Measurements from ENCODE around the gene NGEF.

Gene NGEF

GRCh38 chr2:232876161-232876977 is 136.7 kb downstream of the NGEF start:
- Histone ChIP-seq H3K4me3 (ENCODE audit: low read length) (no peak overlapping the region), H3K9me3 (ENCODE audit: low read length) (no peaks in the 10 kb centered on the region), H3K4me1 (ENCODE audit: insufficient read depth, low read length) (peaks cover 6% of the 10 kb centered on the region), H3K27me3 (ENCODE audit: insufficient read depth, low read length) (no peaks in the 10 kb centered on the region), H3K36me3 (ENCODE audit: insufficient read depth, low read length) (no peaks in the 10 kb centered on the region), H2AFZ (ENCODE audit: low read depth, low read length) (no peak overlapping the region)

GRCh38 chr2:232875256-232876121 is 137.6 kb downstream of the NGEF start:
- no peaks in the 10 kb centered on the region for H3K36me3 ChIP-seq (ENCODE audit: insufficient read depth, low read length)
- H3K27me3 ChIP-seq (ENCODE audit: insufficient read depth, low read length), result no peaks in the 10 kb centered on the region
- peaks cover 6% of the 10 kb centered on the region for H3K4me1 ChIP-seq (ENCODE audit: insufficient read depth, low read length)
- no peak overlapping the region for H2AFZ ChIP-seq (ENCODE audit: low read depth, low read length)
- no peaks in the 10 kb centered on the region for H3K9me3 ChIP-seq (ENCODE audit: low read length)
- no peak overlapping the region for H3K4me3 ChIP-seq (ENCODE audit: low read length)

GRCh38 chr2:232874677-232875223 is 138.3 kb downstream of the NGEF start:
- Histone ChIP-seq H3K9me3 (ENCODE audit: low read length) (no peaks in the 10 kb centered on the region), H3K4me3 (ENCODE audit: low read length) (no peak overlapping the region), H2AFZ (ENCODE audit: low read depth, low read length) (no peak overlapping the region), H3K27me3 (ENCODE audit: insufficient read depth, low read length) (no peaks in the 10 kb centered on the region), H3K36me3 (ENCODE audit: insufficient read depth, low read length) (no peaks in the 10 kb centered on the region), H3K4me1 (ENCODE audit: insufficient read depth, low read length) (peaks cover 6% of the 10 kb centered on the region)

GRCh38 chr2:232873909-232874641 is 139.0 kb downstream of the NGEF start:
- H3K36me3 ChIP-seq (ENCODE audit: insufficient read depth, low read length), result no peaks in the 10 kb centered on the region
- H3K27me3 ChIP-seq (ENCODE audit: insufficient read depth, low read length), result no peaks in the 10 kb centered on the region
- H3K4me1 ChIP-seq (ENCODE audit: insufficient read depth, low read length), result peaks cover 6% of the 10 kb centered on the region
- H2AFZ ChIP-seq (ENCODE audit: low read depth, low read length), result no peak overlapping the region
- H3K9me3 ChIP-seq (ENCODE audit: low read length), result no peaks in the 10 kb centered on the region
- no peak overlapping the region for H3K4me3 ChIP-seq (ENCODE audit: low read length)

- no peaks in the 10 kb centered on the region for H3K9me3 ChIP-seq (ENCODE audit: low read length)
Measured at GRCh38 chr2:232873292-232873908, 139.7 kb downstream of the NGEF start.

GRCh38 chr2:232872826-232873225 is 140.2 kb downstream of the NGEF start:
- H2AFZ ChIP-seq (ENCODE audit: low read depth, low read length), result no peak overlapping the region
- H3K4me1 ChIP-seq (ENCODE audit: insufficient read depth, low read length), result peaks cover 6% of the 10 kb centered on the region
- no peak overlapping the region for H3K4me3 ChIP-seq (ENCODE audit: low read length)
- no peaks in the 10 kb centered on the region for H3K36me3 ChIP-seq (ENCODE audit: insufficient read depth, low read length)
- no peaks in the 10 kb centered on the region for H3K9me3 ChIP-seq (ENCODE audit: low read length)
- H3K27me3 ChIP-seq (ENCODE audit: insufficient read depth, low read length), result no peaks in the 10 kb centered on the region

More at GRCh38 chr2:232873292-232873908, 139.7 kb downstream of the NGEF start:
- H3K27me3 ChIP-seq (ENCODE audit: insufficient read depth, low read length), result no peaks in the 10 kb centered on the region
- no peak overlapping the region for H2AFZ ChIP-seq (ENCODE audit: low read depth, low read length)
- no peaks in the 10 kb centered on the region for H3K36me3 ChIP-seq (ENCODE audit: insufficient read depth, low read length)
- peaks cover 6% of the 10 kb centered on the region for H3K4me1 ChIP-seq (ENCODE audit: insufficient read depth, low read length)
- no peak overlapping the region for H3K4me3 ChIP-seq (ENCODE audit: low read length)

- Histone ChIP-seq H3K36me3 (ENCODE audit: insufficient read depth, low read length) (no peaks in the 10 kb centered on the region), H3K9me3 (ENCODE audit: low read length) (no peaks in the 10 kb centered on the region), H2AFZ (ENCODE audit: low read depth, low read length) (no peak overlapping the region), H3K27me3 (ENCODE audit: insufficient read depth, low read length) (no peaks in the 10 kb centered on the region), H3K4me1 (ENCODE audit: insufficient read depth, low read length) (peaks cover 6% of the 10 kb centered on the region), H3K4me3 (ENCODE audit: low read length) (no peak overlapping the region)
Measured at GRCh38 chr2:232871835-232872736, 141.0 kb downstream of the NGEF start.

- H3K4me3 ChIP-seq (ENCODE audit: low read length), result no peak overlapping the region
- no peaks in the 10 kb centered on the region for H3K36me3 ChIP-seq (ENCODE audit: insufficient read depth, low read length)
- H3K4me1 ChIP-seq (ENCODE audit: insufficient read depth, low read length), result peaks cover 6% of the 10 kb centered on the region
- no peaks in the 10 kb centered on the region for H3K9me3 ChIP-seq (ENCODE audit: low read length)
- no peak overlapping the region for H2AFZ ChIP-seq (ENCODE audit: low read depth, low read length)
- no peaks in the 10 kb centered on the region for H3K27me3 ChIP-seq (ENCODE audit: insufficient read depth, low read length)
Measured at GRCh38 chr2:232871418-232871834, 141.6 kb downstream of the NGEF start.

GRCh38 chr2:232870766-232871371 is 142.2 kb downstream of the NGEF start:
- H2AFZ ChIP-seq (ENCODE audit: low read depth, low read length), result no peak overlapping the region
- H3K36me3 ChIP-seq (ENCODE audit: insufficient read depth, low read length), result no peaks in the 10 kb centered on the region
- no peaks in the 10 kb centered on the region for H3K9me3 ChIP-seq (ENCODE audit: low read length)
- H3K4me3 ChIP-seq (ENCODE audit: low read length), result no peak overlapping the region
- H3K27me3 ChIP-seq (ENCODE audit: insufficient read depth, low read length), result no peaks in the 10 kb centered on the region
- H3K4me1 ChIP-seq (ENCODE audit: insufficient read depth, low read length), result peaks cover 6% of the 10 kb centered on the region

GRCh38 chr2:232870018-232870765 is 142.9 kb downstream of the NGEF start, which contains the start of gene SNORC:
Gene SNORC (plus strand): TSS chr2:232870264. CDS start chr2:232870342, 78 bp downstream.
- no peaks in the 10 kb centered on the region for H3K9me3 ChIP-seq (ENCODE audit: low read length)
- peaks cover 6% of the 10 kb centered on the region for H3K4me1 ChIP-seq (ENCODE audit: insufficient read depth, low read length)
- H3K36me3 ChIP-seq (ENCODE audit: insufficient read depth, low read length), result no peaks in the 10 kb centered on the region
- H3K27me3 ChIP-seq (ENCODE audit: insufficient read depth, low read length), result no peaks in the 10 kb centered on the region
- no peak within 1 kb of the TSS for H3K4me3 ChIP-seq (ENCODE audit: low read length)
- H2AFZ ChIP-seq (ENCODE audit: low read depth, low read length), result no peak within 1 kb of the TSS
